Neural progenitor cell (in vitro differentiated cells): ENCODE measurements around the gene SLC36A2. TPM values are rescaled to one million over a fixed set of nuclear protein-coding genes. Genes with fewer than 3 reads are reported as not detected.

Experiments
- DNase-seq: peaks from one replicate; pipeline ENCODE4 v3.0.0-alpha.2; 2016; ENCODE audit warnings: low spot score
- H2AFZ ChIP-seq: fragments of 200-600 bp; sonication (generic); replicated peaks from 2 replicates; pipeline ENCODE4 v1.6.1; 2016; ENCODE audit warnings: antibody characterized with exemption
- H3F3A ChIP-seq: fragments of 200-600 bp; sonication (generic); 2 replicates; pipeline ENCODE4 v1.6.1; 2016; ENCODE audit warnings: antibody characterized with exemption, low read depth
- H3K27ac ChIP-seq: fragments of 200-600 bp; sonication (generic); 2 replicates; pipeline ENCODE4 v1.5.1; 2016; ENCODE audit warnings: mild to moderate bottlenecking
- H3K27me3 ChIP-seq: fragments of 200-600 bp; sonication (generic); 2 replicates; pipeline ENCODE4 v1.6.1; 2016; ENCODE audit warnings: mild to moderate bottlenecking, moderate library complexity
- H3K36me3 ChIP-seq: fragments of 200-600 bp; sonication (generic); 2 replicates; pipeline ENCODE4 v1.5.1; 2016
- H3K4me1 ChIP-seq: fragments of 200-600 bp; sonication (generic); 2 replicates; pipeline ENCODE4 v1.6.1; 2016; ENCODE audit warnings: mixed run types
- H3K4me2 ChIP-seq: fragments of 200-600 bp; sonication (generic); 2 replicates; pipeline ENCODE4 v1.6.1; 2016
- H3K4me3 ChIP-seq: fragments of 200-600 bp; sonication (generic); 2 replicates; pipeline ENCODE4 v1.5.1; 2016
- H3K79me2 ChIP-seq: fragments of 200-600 bp; sonication (generic); 2 replicates; pipeline ENCODE4 v1.6.1; 2016; ENCODE audit warnings: low read depth
- H3K9ac ChIP-seq: fragments of 200-600 bp; sonication (generic); 2 replicates; pipeline ENCODE4 v1.6.1; 2016
- H3K9me3 ChIP-seq: fragments of 200-600 bp; sonication (generic); 2 replicates; pipeline ENCODE4 v1.5.1; 2016; ENCODE audit warnings: low read depth
- H4K20me1 ChIP-seq: fragments of 200-600 bp; sonication (generic); 2 replicates; pipeline ENCODE4 v1.6.1; 2016; ENCODE audit warnings: low read depth
- H3K27ac Mint-ChIP-seq: 3 replicates; pipeline ENCODE4 v1.8.0; 2021; ENCODE audit warnings: mixed read lengths
- H3K27me3 Mint-ChIP-seq: 2 replicates; pipeline ENCODE4 v1.8.0; 2022; ENCODE audit warnings: low read depth, mild to moderate bottlenecking, inconsistent platforms, moderate library complexity, mixed read lengths; ENCODE audit not compliant: insufficient read depth
- H3K36me3 Mint-ChIP-seq: 3 replicates; pipeline ENCODE4 v1.8.0; 2021; ENCODE audit warnings: mixed read lengths
- H3K4me1 Mint-ChIP-seq: 3 replicates; pipeline ENCODE4 v1.8.0; 2021; ENCODE audit warnings: mixed read lengths
- H3K4me3 Mint-ChIP-seq: 3 replicates; pipeline ENCODE4 v1.8.0; 2021; ENCODE audit warnings: mild to moderate bottlenecking, moderate library complexity, mixed read lengths
- H3K9me3 Mint-ChIP-seq: 3 replicates; pipeline ENCODE4 v1.8.0; 2020; ENCODE audit warnings: mixed read lengths
- CTCF ChIP-seq: fragments of 200-600 bp; sonication (generic); IDR thresholded peaks from 2 replicates; pipeline ENCODE4 v1.5.1; 2017; ENCODE audit warnings: antibody characterized with exemption, mild to moderate bottlenecking
- EZH2 ChIP-seq: fragments of 200-600 bp; sonication (generic); IDR thresholded peaks from 2 replicates; pipeline ENCODE4 v1.6.1; 2017; ENCODE audit warnings: antibody characterized with exemption, mild to moderate bottlenecking, moderate library complexity
- EZH2phosphoT487 ChIP-seq: fragments of 200-600 bp; sonication (generic); IDR thresholded peaks from 2 replicates; pipeline ENCODE4 v1.6.1; 2017; ENCODE audit warnings: antibody characterized with exemption
- total RNA-seq: library from RNA; depleted of rRNA; stranded (reverse); fragments of >200 nt; gene quantifications from 2 replicates; pipeline ENCODE4 v1.2.3, GENCODE V29; 2015; ENCODE audit warnings: low replicate concordance

The SLC36A2 gene
- total RNA-seq, 1 donor from 2014 or later, result not detected

- Mint-ChIP-seq H3K4me1 (peaks cover 2% of the 10 kb centered on the region), H3K27ac (no peak overlapping the region), H3K4me3 (no peak overlapping the region), H3K27me3 (no peaks in the 10 kb centered on the region), H3K36me3 (no peaks in the 10 kb centered on the region), H3K9me3 (no peaks in the 10 kb centered on the region)
- no peaks in the 10 kb centered on the region for H3K9me3 ChIP-seq
- DNase-seq, result peak; percentile 41
- no peak overlapping the region for H3K4me2 ChIP-seq
- no peaks in the 10 kb centered on the region for H3F3A ChIP-seq
- no peak overlapping the region for H2AFZ ChIP-seq
- H3K27me3 ChIP-seq, result no peaks in the 10 kb centered on the region
- H3K4me1 ChIP-seq, result no peaks in the 10 kb centered on the region
- no peaks in the 10 kb centered on the region for H4K20me1 ChIP-seq
- TF ChIP-seq EZH2 (no peak), CTCF (peak; percentile 66)
- H3K9ac ChIP-seq, result no peak overlapping the region
- no peak overlapping the region for H3K4me3 ChIP-seq
- no peak overlapping the region for H3K27ac ChIP-seq
- no peaks in the 10 kb centered on the region for H3K79me2 ChIP-seq
- no peaks in the 10 kb centered on the region for H3K36me3 ChIP-seq
Observed at GRCh38 chr5:151284392-151284967, 62.9 kb downstream of the SLC36A2 start.

- no peaks in the 10 kb centered on the region for H3K9me3 Mint-ChIP-seq
- no peak overlapping the region for H3K27ac Mint-ChIP-seq
- H4K20me1 ChIP-seq, result no peaks in the 10 kb centered on the region
- H3K9ac ChIP-seq, result no peak overlapping the region
- no peaks in the 10 kb centered on the region for H3K27me3 ChIP-seq
- H3K79me2 ChIP-seq, result no peaks in the 10 kb centered on the region
- H3K4me1 Mint-ChIP-seq, result peaks cover 2% of the 10 kb centered on the region
- no peak overlapping the region for H3K4me3 Mint-ChIP-seq
- H3K27ac ChIP-seq, result no peak overlapping the region
- no peak overlapping the region for H2AFZ ChIP-seq
- no peaks in the 10 kb centered on the region for H3K9me3 ChIP-seq
- no peaks in the 10 kb centered on the region for H3K36me3 Mint-ChIP-seq
- DNase-seq, result no peak
- H3K27me3 Mint-ChIP-seq, result no peaks in the 10 kb centered on the region
- no peaks in the 10 kb centered on the region for H3K36me3 ChIP-seq
- H3K4me1 ChIP-seq, result no peaks in the 10 kb centered on the region
- no peak for TF ChIP-seq EZH2phosphoT487
- no peak for TF ChIP-seq EZH2
- no peak for TF ChIP-seq CTCF
- no peak overlapping the region for H3K4me2 ChIP-seq
- H3F3A ChIP-seq, result no peaks in the 10 kb centered on the region
- no peak overlapping the region for H3K4me3 ChIP-seq
Observed at GRCh38 chr5:151283120-151283825, 64.1 kb downstream of the SLC36A2 start.

GRCh38 chr5:151281001-151281639, 66.2 kb downstream of the SLC36A2 start:
- Histone ChIP-seq H3K9ac (no peak overlapping the region), H3K36me3 (no peaks in the 10 kb centered on the region), H3K27ac (no peak overlapping the region), H4K20me1 (no peaks in the 10 kb centered on the region), H3K4me3 (no peak overlapping the region), H2AFZ (no peak overlapping the region), H3F3A (no peaks in the 10 kb centered on the region), H3K9me3 (no peaks in the 10 kb centered on the region), H3K4me2 (no peak overlapping the region), H3K4me1 (no peaks in the 10 kb centered on the region), H3K79me2 (no peaks in the 10 kb centered on the region), H3K27me3 (no peaks in the 10 kb centered on the region)
- no peaks in the 10 kb centered on the region for H3K27me3 Mint-ChIP-seq
- H3K36me3 Mint-ChIP-seq, result no peaks in the 10 kb centered on the region
- no peak overlapping the region for H3K4me3 Mint-ChIP-seq
- H3K4me1 Mint-ChIP-seq, result peaks cover 2% of the 10 kb centered on the region
- no peaks in the 10 kb centered on the region for H3K9me3 Mint-ChIP-seq
- no peak for TF ChIP-seq CTCF
- TF ChIP-seq EZH2, result no peak
- TF ChIP-seq EZH2phosphoT487, result no peak
- no peak for DNase-seq
- H3K27ac Mint-ChIP-seq, result no peak overlapping the region
